HG03354 (cell line): Measurements from ENCODE around the gene NOXA1.

Source experiments
- ATAC-seq: cut with Tn5 transposase; IDR thresholded peaks from one replicate; pipeline ENCODE4 v1.9.1; 2021; ENCODE audit warnings: mild to moderate bottlenecking; ENCODE audit not compliant: unreplicated experiment, poor library complexity, severe bottlenecking

The NOXA1 gene

GRCh38 chr9:137421838-137422603 is 1.2 kb upstream of the NOXA1 start:
- ATAC-seq: no peak

- ATAC-seq: peak; percentile 35
Observed at GRCh38 chr9:137423514-137424291, 510 bp downstream of the NOXA1 start.

DNA sequence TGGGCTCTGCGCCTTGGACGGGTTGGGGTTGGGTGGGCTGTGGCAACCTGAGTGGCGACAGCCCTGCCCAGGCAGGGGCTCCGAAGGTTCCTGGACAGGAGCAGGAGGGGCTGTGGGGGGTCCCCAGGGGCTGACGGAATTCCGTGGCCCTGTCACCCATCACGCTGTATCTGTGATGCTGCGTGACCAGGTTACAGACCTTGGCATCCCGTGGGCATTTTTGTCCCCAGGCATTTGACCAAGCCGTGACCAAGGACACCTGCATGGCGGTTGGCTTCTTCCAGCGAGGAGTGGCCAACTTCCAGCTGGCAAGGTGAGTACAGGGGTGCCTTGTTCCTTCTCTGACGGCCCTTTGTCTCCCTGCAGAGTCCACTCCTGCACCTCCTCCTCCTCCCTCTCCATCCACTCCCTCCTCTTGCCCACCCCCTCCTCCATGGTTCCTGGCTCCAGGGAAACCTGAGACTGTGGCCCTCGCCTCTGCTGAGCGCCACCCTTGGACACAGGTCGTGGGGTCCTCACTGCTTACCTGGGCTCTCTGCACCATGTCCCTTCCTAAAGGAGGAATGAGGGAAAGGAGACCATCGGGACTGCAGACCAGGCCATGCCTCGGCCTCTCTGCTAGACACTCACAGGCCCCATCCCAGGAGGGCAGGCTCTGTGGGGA is 3.0 kb downstream of the NOXA1 start:
- no peak for ATAC-seq

DNA sequence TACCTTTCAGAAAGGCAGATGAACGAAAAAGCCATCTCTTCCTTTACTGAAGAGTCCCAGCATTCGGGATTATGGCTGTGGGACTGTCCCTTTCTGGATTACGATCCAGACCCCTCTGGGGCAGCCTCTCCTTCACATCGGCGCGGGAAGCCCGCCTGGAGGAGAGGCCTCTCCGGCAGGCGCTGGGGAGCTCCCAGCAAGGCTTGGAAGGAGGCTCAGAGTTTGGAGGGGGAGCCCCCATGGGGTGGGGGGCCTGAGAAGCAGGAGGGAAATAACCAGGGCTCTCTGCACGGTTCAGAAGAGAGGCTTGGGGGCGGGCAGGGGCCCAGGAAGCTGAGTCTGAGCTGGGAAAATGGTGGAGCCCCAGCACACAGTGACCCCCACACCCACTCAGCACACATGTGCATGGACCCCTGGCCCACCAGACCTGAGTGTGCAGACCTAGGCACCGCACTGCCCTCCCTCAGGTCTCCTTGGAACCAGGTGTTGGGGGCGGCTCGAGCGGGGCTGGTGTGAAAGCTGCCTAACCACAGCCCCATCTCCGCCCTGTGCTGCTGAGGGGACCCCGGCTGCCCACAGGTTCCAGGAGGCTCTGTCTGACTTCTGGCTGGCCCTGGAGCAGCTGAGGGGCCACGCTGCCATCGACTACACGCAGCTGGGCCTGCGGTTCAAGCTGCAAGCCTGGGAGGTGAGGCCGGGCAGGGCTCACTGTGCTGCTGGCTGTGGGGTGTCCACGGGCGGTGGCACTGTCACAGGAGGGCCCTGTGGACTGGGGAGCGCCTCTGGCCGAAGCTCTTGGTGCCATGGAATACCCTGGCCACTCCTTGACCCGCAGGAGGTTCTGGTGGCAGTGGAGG is 4.5 kb downstream of the NOXA1 start:
- no peak for ATAC-seq

- ATAC-seq: no peak
Observed at GRCh38 chr9:137428311-137428630, 5.1 kb downstream of the NOXA1 start.

GRCh38 chr9:137428841-137429545 is 5.8 kb downstream of the NOXA1 start:
- no peak for ATAC-seq

- no peak for ATAC-seq
Observed at GRCh38 chr9:137429546-137429890, 6.3 kb downstream of the NOXA1 start.

- no peak for ATAC-seq
Observed at GRCh38 chr9:137429974-137430722, 7.0 kb downstream of the NOXA1 start.

GRCh38 chr9:137430723-137431415 is 7.7 kb downstream of the NOXA1 start:
- no peak for ATAC-seq

DNA sequence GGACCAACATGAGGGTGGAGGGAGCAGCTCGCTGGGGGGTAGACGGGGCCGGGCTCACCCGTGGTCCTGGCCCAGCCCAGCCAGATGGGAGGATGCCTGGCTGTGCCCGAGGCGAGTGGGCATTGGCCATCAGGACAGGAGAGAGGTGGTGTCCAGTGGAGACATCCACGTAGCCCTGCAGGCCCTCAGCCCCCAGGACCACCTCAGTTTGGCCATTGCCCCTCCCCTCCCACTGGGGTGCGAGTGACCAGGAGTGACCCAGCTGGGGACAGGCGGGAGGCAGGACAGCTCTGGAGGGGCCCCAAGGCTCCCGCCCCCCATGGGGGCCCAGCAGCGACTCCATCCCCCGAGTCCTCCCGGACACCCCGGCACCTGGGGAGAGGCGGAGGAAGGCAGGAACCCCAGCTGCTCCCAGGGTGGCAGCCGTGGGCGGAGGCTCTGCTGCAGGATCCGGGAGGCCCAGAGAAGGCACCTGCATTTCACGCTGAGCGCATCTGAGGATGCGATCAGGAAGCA is 8.3 kb downstream of the NOXA1 start:
- ATAC-seq: no peak

GRCh38 chr9:137432687-137433348 is 9.6 kb downstream of the NOXA1 start:
- ATAC-seq: no peak

- ATAC-seq: no peak
Observed at GRCh38 chr9:137433349-137433915, 10.2 kb downstream of the NOXA1 start.

- no peak for ATAC-seq
Observed at GRCh38 chr9:137433916-137434431, 10.8 kb downstream of the NOXA1 start.

DNA sequence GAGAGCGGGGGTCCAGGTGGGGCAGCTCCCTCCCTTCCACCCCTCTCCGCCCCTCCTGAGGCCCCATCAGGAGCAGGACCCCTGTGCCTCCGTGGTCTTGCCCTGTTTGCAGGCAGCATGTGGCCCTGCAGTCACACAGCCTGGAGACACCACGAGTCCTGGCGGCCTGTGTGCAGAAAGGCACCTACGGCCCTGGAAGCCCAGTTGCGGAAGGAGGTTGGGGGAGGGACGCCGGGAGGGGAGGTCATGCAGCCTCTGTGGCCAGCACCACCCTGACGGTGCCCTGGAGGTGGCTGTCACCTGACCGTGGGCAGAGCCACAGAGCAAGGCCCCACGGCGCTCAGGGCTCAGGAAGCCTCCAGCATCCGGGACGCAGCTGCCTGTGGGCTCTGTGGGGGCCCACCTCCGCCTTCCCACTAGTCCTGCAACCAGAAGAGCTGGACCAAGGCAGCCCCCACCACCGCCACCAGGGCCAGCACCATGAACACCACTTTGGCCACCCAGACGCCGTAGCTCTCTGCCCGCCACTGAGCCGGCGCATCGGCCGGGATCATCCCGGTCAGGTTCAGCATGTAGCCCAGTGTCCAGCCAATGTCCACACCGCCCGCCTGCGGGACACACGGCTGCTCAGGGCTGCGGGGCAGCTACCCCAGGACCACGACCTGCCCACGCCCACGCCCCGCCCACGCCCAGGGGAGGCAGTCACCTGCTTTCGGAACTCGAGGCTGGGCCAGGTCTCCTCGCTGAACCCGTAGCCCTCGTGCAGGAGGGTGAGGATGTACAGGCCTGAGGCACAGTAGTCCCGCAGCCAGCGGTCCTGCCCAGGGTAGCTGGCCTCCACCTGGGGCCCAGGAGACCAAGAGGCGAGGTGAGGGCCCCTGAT is 11.5 kb downstream of the NOXA1 start:
- no peak for ATAC-seq

DNA sequence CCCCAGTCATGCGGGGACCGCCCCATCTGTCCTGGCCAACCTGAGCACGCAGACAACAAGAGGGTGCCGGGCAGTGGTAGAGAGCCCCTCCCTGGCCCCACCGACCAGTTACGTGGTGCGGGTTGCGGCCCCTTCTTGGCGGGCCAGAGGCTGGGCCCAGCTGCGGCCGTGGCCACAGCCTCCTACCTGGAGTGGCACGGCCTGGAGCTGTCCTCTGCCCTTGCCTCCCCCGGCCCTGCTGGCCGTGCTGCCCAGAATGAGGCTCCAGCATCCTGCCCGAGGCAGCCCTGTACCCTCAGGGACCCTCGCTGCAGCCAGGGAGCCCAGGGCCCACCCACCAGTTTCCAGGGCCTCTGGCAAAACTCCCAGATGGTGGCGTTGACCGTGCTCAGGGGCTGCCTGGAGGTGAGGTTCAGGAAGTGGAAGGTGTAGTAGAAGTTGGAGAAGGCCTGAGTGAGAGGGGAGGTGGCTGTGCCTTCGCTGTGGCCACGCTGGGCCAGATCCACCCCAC is 12.2 kb downstream of the NOXA1 start:
- ATAC-seq: no peak
